ENCODE measurements around the gene FANCE.

The FANCE gene

DNA sequence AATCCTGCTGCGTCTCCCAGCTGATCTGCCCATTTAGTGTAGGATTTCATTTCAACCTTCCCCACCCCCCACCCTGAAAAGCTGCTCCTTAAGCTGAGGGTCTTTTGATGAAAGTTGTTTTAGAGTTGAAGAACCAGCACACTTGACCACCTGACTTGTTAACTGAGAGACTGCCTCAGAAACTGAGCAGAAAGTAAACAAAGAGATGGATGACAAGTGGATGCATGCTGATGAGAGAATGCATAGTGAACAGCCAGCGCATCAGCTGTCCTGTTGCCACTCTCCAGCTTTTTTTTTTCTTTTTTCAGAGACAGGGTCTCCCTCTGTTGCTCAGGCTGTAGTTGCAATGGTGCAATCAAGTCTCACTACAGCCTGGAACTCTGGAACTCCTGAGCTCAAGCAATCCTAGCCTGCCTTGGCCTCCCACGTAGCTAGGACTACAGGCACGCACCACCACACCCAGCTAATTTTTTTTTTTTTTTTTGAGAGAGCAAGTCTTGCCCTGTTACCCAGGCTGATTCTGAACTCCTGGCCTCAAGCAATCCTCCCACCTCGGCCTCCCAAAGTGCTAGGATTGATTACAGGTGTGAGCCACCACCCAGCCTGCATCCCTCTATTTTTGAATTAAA is 25.5 kb downstream of the FANCE start:
- no peak for DNase-seq
- in situ Hi-C loops (cut with MboI; ENCODE audit: low pct_unique_long_range_greater_than_20kb, low sequenced_read_pairs) = no loop called here

DNA sequence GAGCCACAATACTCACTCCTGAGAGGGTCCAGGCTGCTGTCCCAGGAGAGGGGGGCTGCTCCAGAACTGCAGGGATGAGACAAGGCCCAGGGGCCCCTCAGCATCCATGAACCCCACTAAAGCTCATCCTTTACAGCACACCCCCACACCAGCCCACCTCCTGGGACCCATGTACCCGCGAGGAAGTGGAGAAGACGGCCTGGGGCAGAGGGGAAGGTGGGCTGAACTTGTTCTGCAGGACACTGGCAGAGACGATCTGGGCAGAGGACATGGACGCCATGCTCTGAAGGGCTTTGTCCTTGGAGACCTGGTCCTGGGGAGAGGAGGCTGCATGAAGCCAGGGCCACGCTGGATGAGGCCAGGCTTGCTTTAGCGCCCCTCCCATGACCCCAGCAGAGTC is 26.1 kb downstream of the FANCE start:
- in situ Hi-C loops (cut with MboI; ENCODE audit: low pct_unique_long_range_greater_than_20kb, low sequenced_read_pairs) = no loop called here
- no peak for DNase-seq

DNA sequence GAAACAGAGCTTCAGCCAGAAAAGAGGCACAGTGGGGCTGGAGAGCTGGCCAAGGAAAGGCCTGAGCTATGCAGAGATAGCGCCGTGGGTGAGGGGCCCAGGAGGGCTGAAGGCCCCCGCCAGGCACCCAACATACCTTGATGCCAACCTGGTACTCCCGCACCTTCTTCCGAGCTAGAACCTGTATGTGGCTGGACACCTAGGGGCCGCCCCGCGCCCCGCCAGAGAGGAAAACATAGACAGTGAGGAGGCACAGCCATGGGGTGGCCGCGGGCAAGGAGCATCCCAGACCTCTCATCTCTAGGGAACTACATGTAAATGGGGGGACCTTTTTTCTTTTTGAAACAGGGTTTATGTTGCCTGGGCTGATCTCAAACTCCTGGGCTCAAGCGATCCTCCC is 28.0 kb downstream of the FANCE start:
- no peak for DNase-seq
- in situ Hi-C loops (cut with MboI; ENCODE audit: low pct_unique_long_range_greater_than_20kb, low sequenced_read_pairs) = no loop called here

DNA sequence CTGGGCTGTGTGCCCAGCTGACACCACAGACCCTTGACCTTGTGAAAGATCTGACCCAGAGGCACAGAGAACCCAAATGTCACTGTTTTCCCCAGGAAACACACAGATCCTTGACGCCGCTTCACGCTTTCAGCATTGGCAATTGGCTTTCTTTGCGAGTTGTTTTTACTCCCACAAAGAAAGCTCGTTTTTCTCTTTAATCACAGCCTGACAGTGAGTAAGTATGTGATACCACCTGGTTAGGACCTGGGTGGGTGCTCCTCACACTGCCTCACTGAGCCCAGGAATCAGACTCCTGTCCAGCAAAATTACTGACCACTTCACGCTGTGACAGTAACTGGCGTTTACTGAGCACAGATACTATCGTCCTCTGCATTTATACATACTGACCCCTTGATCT is 29.1 kb downstream of the FANCE start:
- in situ Hi-C loops (cut with MboI; ENCODE audit: low pct_unique_long_range_greater_than_20kb, low sequenced_read_pairs) = no loop called here
- no peak for DNase-seq

DNA sequence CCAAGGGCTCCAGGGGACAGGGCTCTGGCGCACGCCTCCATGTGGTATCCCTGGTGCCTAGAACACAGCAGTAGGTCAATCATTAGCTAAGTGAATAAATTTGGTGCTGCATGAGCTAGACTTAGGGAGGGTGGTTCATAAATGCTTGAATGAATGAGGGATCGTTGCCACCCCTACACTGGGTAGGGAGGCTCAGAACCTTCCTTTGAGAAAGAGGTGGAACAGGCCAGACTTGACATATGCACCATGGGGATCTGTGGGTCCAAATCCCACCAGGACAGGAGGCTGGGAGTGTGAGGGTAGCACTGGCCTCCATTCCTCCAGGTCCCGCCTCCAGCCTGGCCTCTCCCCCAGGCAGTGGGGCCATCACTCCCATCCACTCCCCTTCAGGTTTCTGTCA is 30.9 kb downstream of the FANCE start:
- in situ Hi-C loops (cut with MboI; ENCODE audit: low pct_unique_long_range_greater_than_20kb, low sequenced_read_pairs) = no loop called here
- no peak for DNase-seq

GRCh38 chr6:35483490-35483889 is 31.4 kb downstream of the FANCE start:
- in situ Hi-C loops (cut with MboI; ENCODE audit: low pct_unique_long_range_greater_than_20kb, low sequenced_read_pairs) = no loop called here
- no peak for DNase-seq

DNA sequence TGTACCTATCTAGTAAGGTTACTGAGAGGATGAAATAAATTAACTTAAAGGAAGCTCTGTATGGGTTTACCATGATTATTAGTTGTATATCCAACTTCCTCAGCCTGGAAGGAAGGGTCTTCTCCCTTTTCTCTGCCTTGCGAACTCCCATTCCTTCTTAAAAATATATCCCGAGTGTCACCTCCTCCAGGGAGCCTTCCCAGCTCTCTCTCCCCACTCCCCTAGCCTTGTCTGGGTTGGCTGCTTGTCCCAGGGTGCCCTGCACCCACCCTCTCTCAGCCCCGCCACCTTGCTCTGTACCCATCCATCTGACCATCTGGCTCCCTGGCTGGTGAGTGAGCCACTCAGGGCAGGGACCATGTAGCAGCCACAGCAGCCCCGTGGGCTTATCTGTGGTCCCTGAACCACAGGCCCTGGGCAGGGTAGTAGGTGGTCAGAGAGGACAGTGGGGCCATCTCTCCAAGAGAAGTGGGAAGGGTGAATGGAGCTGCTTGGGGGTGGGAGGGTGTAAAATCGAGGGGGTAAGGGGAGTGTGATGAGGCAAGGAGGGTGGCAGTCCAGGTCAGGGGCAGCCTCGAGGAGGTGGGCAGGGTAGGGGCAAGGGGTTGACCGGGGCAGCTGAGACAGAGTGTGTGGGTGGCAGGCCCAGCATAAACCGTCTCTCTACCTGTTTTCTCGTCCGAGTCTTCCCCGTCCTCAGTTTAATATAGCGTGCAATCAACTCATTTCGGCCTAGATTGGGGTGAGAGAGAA is 31.9 kb downstream of the FANCE start:
- in situ Hi-C loops (cut with MboI; ENCODE audit: low pct_unique_long_range_greater_than_20kb, low sequenced_read_pairs) = no loop called here
- DNase-seq = no peak

GRCh38 chr6:35484921-35485392 is 32.8 kb downstream of the FANCE start:
- in situ Hi-C loops (cut with MboI; ENCODE audit: low pct_unique_long_range_greater_than_20kb, low sequenced_read_pairs) = no loop called here
- no peak for DNase-seq

- DNase-seq = no peak
- in situ Hi-C loops (cut with MboI; ENCODE audit: low pct_unique_long_range_greater_than_20kb, low sequenced_read_pairs) = no loop called here
Observed at GRCh38 chr6:35485402-35485877, 33.3 kb downstream of the FANCE start.

DNA sequence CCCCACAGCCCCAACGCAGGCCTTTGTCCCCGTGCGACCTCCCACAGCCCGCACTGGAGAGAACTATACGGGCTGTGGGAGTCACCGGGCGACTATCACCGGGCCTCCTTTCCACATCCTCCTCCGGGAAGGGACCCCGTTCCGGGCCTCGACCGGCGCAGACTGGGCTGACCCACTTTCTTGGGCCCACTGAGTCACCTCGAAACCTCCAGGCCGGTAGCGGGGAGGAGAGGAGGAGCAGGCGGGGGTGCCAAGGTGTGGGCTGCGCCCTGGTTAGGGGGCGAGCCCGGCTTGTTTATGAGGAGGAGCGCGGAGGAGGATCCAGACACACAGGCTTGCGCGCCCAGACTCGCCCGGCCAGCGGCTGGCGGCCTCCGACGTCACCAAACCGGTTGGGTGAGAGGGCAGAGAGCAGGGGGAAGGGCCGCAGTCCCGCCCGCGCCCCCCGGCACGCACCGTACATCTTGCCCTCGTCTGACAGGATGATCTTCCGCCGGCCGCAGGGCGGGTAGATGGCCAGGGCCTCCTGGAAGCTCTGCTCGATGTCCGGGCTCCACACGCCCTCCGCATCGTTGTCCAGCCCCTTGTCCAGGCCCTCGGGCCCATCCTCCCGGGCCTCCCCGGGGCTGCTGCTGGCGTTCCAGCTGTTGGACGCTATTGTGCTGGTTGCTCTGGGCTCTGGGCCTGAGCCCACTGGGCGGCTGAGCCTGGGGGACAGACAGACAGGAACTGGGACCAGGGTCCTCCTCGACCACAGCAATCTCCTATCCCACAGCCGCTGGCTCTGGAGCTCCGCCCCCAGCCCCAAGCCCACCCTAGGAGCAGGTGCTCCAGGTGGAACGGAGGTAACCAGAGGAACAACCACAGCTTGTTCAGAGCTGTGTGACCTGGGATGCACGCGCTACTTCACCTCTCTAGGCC is 34.1 kb downstream of the FANCE start:
- in situ Hi-C loops (cut with MboI; ENCODE audit: low pct_unique_long_range_greater_than_20kb, low sequenced_read_pairs) = no loop called here

GRCh38 chr6:35487658-35488516 is 35.7 kb downstream of the FANCE start:
- peak; percentile 86 for DNase-seq
- in situ Hi-C loops (cut with MboI; ENCODE audit: low pct_unique_long_range_greater_than_20kb, low sequenced_read_pairs) = no loop called here

More for the DNA sequence above, 34.1 kb downstream of the FANCE start:
- DNase-seq = no peak

DNA sequence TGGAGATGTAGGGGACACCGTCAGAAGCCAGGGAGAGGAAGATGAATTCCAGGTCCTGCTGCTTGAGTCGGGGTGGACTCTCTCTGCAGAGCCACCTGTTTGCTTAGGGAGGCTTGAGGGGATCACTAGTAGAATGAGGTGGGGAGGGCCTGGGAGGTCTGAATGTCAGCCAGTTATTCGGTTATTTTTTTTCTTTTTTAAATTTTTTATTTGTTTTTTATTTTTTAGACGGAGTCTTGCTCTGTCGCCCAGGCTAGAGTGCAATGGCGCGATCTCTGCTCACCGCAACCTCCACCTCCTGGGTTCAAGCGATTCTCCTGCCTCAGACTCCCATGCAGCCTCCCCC is 36.4 kb downstream of the FANCE start:
- in situ Hi-C loops (cut with MboI; ENCODE audit: low pct_unique_long_range_greater_than_20kb, low sequenced_read_pairs) = no loop called here
- no peak for DNase-seq

GRCh38 chr6:35489066-35489465 is 36.9 kb downstream of the FANCE start:
- DNase-seq = no peak
- in situ Hi-C loops (cut with MboI; ENCODE audit: low pct_unique_long_range_greater_than_20kb, low sequenced_read_pairs) = no loop called here

- no peak for DNase-seq
- in situ Hi-C loops (cut with MboI; ENCODE audit: low pct_unique_long_range_greater_than_20kb, low sequenced_read_pairs) = no loop called here
Observed at GRCh38 chr6:35489995-35490791, 38.1 kb downstream of the FANCE start.

DNA sequence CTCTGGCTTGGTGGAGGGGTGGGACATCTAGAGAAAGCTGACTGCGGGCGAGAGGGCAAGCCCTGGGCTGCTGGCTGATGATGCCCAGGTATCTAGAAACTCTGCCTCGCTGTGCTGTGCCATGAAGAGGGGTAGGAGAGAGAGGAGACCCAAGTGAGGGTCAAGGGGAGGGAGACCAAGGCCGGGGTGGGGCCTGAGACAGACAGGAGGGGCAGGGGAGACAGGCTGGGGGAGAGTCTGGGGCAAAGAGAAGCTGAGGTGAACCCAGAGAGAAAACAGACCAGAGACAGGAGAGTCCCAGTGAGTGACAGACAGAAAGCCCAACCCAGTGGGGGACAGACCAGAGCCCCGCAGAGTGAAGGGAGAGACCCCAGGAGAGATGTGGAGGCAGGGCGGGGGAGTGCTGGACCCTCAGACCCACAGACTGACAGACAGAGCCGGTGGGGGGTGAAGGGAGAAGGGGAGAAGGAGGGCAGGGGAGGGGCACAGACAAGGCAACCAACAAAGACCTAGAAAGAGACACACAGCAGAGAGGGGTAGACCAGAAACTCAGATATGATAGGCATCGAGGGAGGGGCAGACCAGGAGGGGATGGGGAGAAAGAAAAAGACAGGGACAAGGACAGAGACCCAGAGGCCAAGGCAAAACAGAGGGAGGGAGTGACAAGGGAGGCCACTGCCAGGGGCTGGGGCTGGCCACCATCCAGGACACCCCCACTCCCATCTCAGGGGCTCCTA is 38.9 kb downstream of the FANCE start:
- DNase-seq = no peak
- in situ Hi-C loops (cut with MboI; ENCODE audit: low pct_unique_long_range_greater_than_20kb, low sequenced_read_pairs) = no loop called here

DNA sequence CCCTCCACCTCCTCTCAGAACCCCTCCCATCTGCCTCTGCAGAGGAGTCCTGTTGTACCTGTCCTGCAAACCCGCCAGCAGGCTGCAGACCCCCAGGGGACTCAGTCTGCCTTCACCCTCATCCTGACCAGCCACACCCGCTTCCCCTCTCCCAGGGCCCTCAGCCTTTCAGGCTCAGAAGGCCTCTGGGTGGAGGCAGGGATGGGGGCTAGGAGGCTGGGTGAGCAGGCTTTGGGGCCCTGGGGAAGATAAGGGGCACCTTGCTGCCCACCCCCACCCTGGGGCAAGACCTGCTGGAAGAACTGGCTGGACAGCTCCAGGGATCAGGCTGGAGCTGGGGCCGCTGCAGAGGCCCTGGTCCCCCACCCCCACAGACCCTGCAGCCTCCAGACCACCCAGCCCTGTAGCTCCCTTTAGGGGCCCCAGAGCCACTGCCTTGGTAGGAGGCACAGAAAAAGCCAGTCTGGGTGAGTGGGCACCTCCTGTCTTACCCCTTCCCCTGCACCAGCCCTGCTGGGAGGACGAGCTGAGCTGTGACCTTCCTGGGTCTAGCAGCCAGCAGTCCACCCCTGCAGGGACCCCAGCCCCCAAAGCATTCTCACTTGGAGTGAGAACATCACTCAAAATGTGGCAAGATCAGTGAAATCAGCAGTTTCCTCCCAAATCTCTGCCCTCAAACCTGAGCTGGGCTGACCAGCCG is 39.6 kb downstream of the FANCE start:
- no peak for DNase-seq
- in situ Hi-C loops (cut with MboI; ENCODE audit: low pct_unique_long_range_greater_than_20kb, low sequenced_read_pairs) = no loop called here

Data from KBM-7 (cell line).